Suprapubic skin (tissue), 4 donors: ENCODE data around the gene FAM24B.

Experiments used
- CTCF ChIP-seq, 2 donors: fragments of 200-600 bp in 1 of 2; fragments of 450-650 bp in 1 of 2; sonication (generic) in 1 of 2; IDR thresholded peaks; one replicate each; pipeline ENCODE4 v1.5.1; 2016 to 2019; ENCODE audit warnings: antibody characterized with exemption in 2 of 2, mild to moderate bottlenecking in 1 of 2, moderate library complexity in 1 of 2
- EP300 ChIP-seq: sonication (generic); formaldehyde crosslinking; IDR thresholded peaks from one replicate; pipeline ENCODE4 v1.6.1; 2017; ENCODE audit warnings: antibody characterized with exemption
- POLR2A ChIP-seq, 2 donors: fragments of 450-650 bp; IDR thresholded peaks; one replicate each; pipeline ENCODE4 v1.6.1; 2017; ENCODE audit warnings: antibody characterized with exemption in 2 of 2, mild to moderate bottlenecking in 2 of 2, moderate library complexity in 2 of 2
- POLR2AphosphoS5 ChIP-seq, 3 donors: sonication (generic); formaldehyde crosslinking; IDR thresholded peaks; one replicate each; pipeline ENCODE4 v1.6.1; 2017; ENCODE audit warnings: antibody characterized with exemption in 3 of 3

- TF ChIP-seq POLR2AphosphoS5 (IDR thresholded peaks at IDR 0.05) (no peak), CTCF (IDR thresholded peaks at IDR 0.05) (no peak), POLR2A (IDR thresholded peaks at IDR 0.05) (no peak), EP300 (no peak)
Measured at GRCh38 chr10:122877264-122877663, 2.1 kb downstream of the FAM24B start.
